ENCODE results near the gene SEMA6B.
"Not testable (repeated sequence)": the region's sequence is repeated elsewhere in the genome, so short reads cannot be mapped to it uniquely, and the experiment has no call there.

DNA sequence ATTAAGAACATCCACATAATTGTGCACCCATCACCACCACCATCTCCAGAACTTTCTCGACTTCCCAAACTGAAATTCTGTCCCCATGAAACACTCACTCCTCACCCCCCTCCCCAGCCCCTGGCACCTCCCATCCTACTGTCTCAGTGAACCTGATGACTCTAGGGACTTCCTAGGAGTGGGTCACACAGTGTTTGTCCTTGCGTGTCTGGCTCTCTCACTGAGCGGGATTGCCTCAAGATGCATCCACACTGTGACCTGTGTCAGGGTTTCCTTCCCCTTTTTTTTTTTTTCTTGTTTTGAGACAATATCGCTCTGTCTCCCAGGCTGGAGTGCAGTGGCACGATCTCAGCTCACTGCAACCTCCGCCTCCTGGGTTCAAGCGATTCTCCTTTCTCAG, 2.6 kb upstream of the SEMA6B start:
- TF ChIP-seq, protein P1, sequence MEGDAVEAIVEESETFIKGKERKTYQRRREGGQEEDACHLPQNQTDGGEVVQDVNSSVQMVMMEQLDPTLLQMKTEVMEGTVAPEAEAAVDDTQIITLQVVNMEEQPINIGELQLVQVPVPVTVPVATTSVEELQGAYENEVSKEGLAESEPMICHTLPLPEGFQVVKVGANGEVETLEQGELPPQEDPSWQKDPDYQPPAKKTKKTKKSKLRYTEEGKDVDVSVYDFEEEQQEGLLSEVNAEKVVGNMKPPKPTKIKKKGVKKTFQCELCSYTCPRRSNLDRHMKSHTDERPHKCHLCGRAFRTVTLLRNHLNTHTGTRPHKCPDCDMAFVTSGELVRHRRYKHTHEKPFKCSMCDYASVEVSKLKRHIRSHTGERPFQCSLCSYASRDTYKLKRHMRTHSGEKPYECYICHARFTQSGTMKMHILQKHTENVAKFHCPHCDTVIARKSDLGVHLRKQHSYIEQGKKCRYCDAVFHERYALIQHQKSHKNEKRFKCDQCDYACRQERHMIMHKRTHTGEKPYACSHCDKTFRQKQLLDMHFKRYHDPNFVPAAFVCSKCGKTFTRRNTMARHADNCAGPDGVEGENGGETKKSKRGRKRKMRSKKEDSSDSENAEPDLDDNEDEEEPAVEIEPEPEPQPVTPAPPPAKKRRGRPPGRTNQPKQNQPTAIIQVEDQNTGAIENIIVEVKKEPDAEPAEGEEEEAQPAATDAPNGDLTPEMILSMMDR (IDR thresholded peaks at IDR 0.05): not testable (repeated sequence)
- TF ChIP-seq CHD2 (IDR thresholded peaks at IDR 0.05; ENCODE audit: low read length, partially characterized antibody); EP300 (IDR thresholded peaks at IDR 0.05; ENCODE audit: borderline replicate concordance in 1 of 2, low read depth in 1 of 2, low read length in 1 of 2); SMC3 (IDR thresholded peaks at IDR 0.05; ENCODE audit: low read depth, low read length); POLR2AphosphoS5 (IDR thresholded peaks at IDR 0.05; ENCODE audit: low read depth, low read length): not testable (repeated sequence)
- TF ChIP-seq, protein P2, sequence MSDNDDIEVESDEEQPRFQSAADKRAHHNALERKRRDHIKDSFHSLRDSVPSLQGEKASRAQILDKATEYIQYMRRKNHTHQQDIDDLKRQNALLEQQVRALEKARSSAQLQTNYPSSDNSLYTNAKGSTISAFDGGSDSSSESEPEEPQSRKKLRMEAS (IDR thresholded peaks at IDR 0.05; ENCODE audit: low read depth): not testable (repeated sequence)
